HG03175 (cell line): Measurements from ENCODE around the gene CHCHD6.

Experiments
- ATAC-seq: cut with Tn5 transposase; IDR thresholded peaks from one replicate; pipeline ENCODE4 v1.9.1; 2021; ENCODE audit warnings: mild to moderate bottlenecking, moderate library complexity; ENCODE audit not compliant: unreplicated experiment

Gene CHCHD6

GRCh38 chr3:126935756-126936509 lies 231.9 kb downstream of the CHCHD6 start:
- ATAC-seq, result no peak

GRCh38 chr3:126936853-126937425 lies 232.9 kb downstream of the CHCHD6 start:
- ATAC-seq, result no peak

GRCh38 chr3:126937533-126937932 lies 233.5 kb downstream of the CHCHD6 start:
- no peak for ATAC-seq

- no peak for ATAC-seq
Observed at GRCh38 chr3:126937973-126938372, 233.9 kb downstream of the CHCHD6 start.

GRCh38 chr3:126938520-126939337 lies 234.7 kb downstream of the CHCHD6 start:
- ATAC-seq, result no peak

- ATAC-seq, result no peak
Observed at GRCh38 chr3:126939338-126939718, 235.3 kb downstream of the CHCHD6 start.

- no peak for ATAC-seq
Observed at GRCh38 chr3:126939733-126940132, 235.7 kb downstream of the CHCHD6 start.

GRCh38 chr3:126941721-126942270 lies 237.8 kb downstream of the CHCHD6 start:
- ATAC-seq, result no peak

GRCh38 chr3:126944089-126944965 lies 240.3 kb downstream of the CHCHD6 start:
- ATAC-seq, result no peak

- no peak for ATAC-seq
Observed at GRCh38 chr3:126945171-126945721, 241.2 kb downstream of the CHCHD6 start.

GRCh38 chr3:126945891-126946290 lies 241.9 kb downstream of the CHCHD6 start:
- no peak for ATAC-seq

GRCh38 chr3:126946405-126946804 lies 242.4 kb downstream of the CHCHD6 start:
- ATAC-seq, result no peak

- no peak for ATAC-seq
Observed at GRCh38 chr3:126947429-126947828, 243.4 kb downstream of the CHCHD6 start.

- no peak for ATAC-seq
Observed at GRCh38 chr3:126948980-126949535, 245.0 kb downstream of the CHCHD6 start.

GRCh38 chr3:126951561-126951960 lies 247.5 kb downstream of the CHCHD6 start:
- ATAC-seq, result no peak

GRCh38 chr3:126952261-126952982 lies 248.4 kb downstream of the CHCHD6 start:
- no peak for ATAC-seq

- ATAC-seq, result no peak
Observed at GRCh38 chr3:126952983-126953660, 249.1 kb downstream of the CHCHD6 start.

- peak; percentile 50 for ATAC-seq
Observed at GRCh38 chr3:126954141-126954842, 250.3 kb downstream of the CHCHD6 start.
